K562 (cell line): ENCODE data around the gene CCNL2. TPM values are rescaled to one million over a fixed set of nuclear protein-coding genes. Genes with fewer than 3 reads are reported as not detected.
A peak's percentile ranks its signal among the peaks of the same experiment; 100 is the strongest.

Experiments used
- CBFB ChIP-seq: sonication (generic); formaldehyde crosslinking; IDR thresholded peaks from 2 replicates; pipeline ENCODE4 v1.4.0; 2020; ENCODE audit warnings: mild to moderate bottlenecking, missing genetic modification reagents
- ETV6 ChIP-seq, 3 experiments: fragments of 150-350 bp in 1 of 3; sonication (generic) in 1 of 3; formaldehyde crosslinking in 1 of 3; IDR thresholded peaks; 2 replicates each; pipeline versions ENCODE4 v1.6.1 to v1.8.0; 2014 to 2022; ENCODE audit warnings: borderline replicate concordance in 2 of 3, low read depth in 2 of 3, antibody characterized with exemption in 1 of 3, low read length in 1 of 3, mild to moderate bottlenecking in 1 of 3, missing genetic modification reagents in 1 of 3
- FOXA3 ChIP-seq, 2 experiments: fragments of 450-650 bp in 1 of 2; sonication (generic) in 1 of 2; formaldehyde crosslinking; IDR thresholded peaks in 1 of 2; conservative IDR thresholded peaks in 1 of 2; 2 replicates each; pipeline versions ENCODE4 v1.4.0 to v1.8.0; 2020 to 2022; ENCODE audit warnings: mild to moderate bottlenecking in 2 of 2, missing genetic modification reagents in 1 of 2
- KLF6 ChIP-seq: fragments of 250-450 bp; sonication (Bioruptor Pico); IDR thresholded peaks from 2 replicates; pipeline ENCODE4 v1.4.0; 2020; ENCODE audit warnings: mild to moderate bottlenecking, moderate library complexity, borderline replicate concordance
- MGA ChIP-seq: fragments of 450-650 bp; IDR thresholded peaks from 2 replicates; pipeline ENCODE4 v1.6.1; 2016; ENCODE audit warnings: mild to moderate bottlenecking, moderate library complexity
- POLR2G ChIP-seq: fragments of 200-400 bp; formaldehyde crosslinking; IDR thresholded peaks from 2 replicates; pipeline ENCODE4 v1.6.1; 2017; ENCODE audit warnings: low read depth, mild to moderate bottlenecking, antibody characterized with exemption, low read length, moderate library complexity
- RBBP5 ChIP-seq: fragments of 200-600 bp; sonication (generic); IDR thresholded peaks from 2 replicates; pipeline ENCODE4 v1.6.1; 2012; ENCODE audit warnings: borderline replicate concordance, mild to moderate bottlenecking, low read length, control low read depth, inconsistent platforms; ENCODE audit not compliant: insufficient read depth, poor library complexity, severe bottlenecking
- RHOXF2B ChIP-seq: fragments of 250-450 bp; sonication (Bioruptor Pico); conservative IDR thresholded peaks from 2 replicates; pipeline ENCODE4 v1.5.1; 2021
- SUPT5H ChIP-seq: fragments of 450-650 bp; IDR thresholded peaks from 2 replicates; pipeline ENCODE4 v1.6.1; 2016
- ZNF277 ChIP-seq: fragments of 250-450 bp; sonication (Bioruptor Pico); IDR thresholded peaks from 2 replicates; pipeline ENCODE4 v1.8.0; 2022; ENCODE audit warnings: inconsistent platforms, mild to moderate bottlenecking, moderate library complexity, borderline replicate concordance
- polyA plus RNA-seq, 8 experiments: library from polyadenylated mRNA; depleted of rRNA in 4 of 8; stranded (reverse) in 5 of 8; unstranded in 3 of 8; fragments of >200 nt; fragmentation: Nextera tagmentation in 2 of 8; fragmentation: Illumina TruSeq in 1 of 8; extraction: Ambion mirVana in 2 of 8; extraction: Trizol in 1 of 8; gene quantifications; 2 replicates each; pipeline versions ENCODE4 v1.2.1 to v1.2.3, GENCODE V29; 2011 to 2014; ENCODE audit warnings: inconsistent platforms in 1 of 8, missing spikeins in 1 of 8
- total RNA-seq, 7 experiments: library from RNA; depleted of rRNA in 6 of 7; stranded (reverse); fragments of >200 nt in 6 of 7; fragmentation: Illumina TruSeq in 2 of 7; extraction: Trizol in 2 of 7; gene quantifications; 2 replicates each; pipeline versions ENCODE4 v1.2.1 to v1.2.3, GENCODE V29; 2011 to 2021; ENCODE audit warnings: low replicate concordance in 1 of 7

CCNL2 gene
- total and polyA plus RNA-seq, 9 of the 15 experiments (the other 6 are each of a cell fraction or from before 2014, with no cell fraction given), result 2.8 to 287 (median 94.5) TPM

DNA sequence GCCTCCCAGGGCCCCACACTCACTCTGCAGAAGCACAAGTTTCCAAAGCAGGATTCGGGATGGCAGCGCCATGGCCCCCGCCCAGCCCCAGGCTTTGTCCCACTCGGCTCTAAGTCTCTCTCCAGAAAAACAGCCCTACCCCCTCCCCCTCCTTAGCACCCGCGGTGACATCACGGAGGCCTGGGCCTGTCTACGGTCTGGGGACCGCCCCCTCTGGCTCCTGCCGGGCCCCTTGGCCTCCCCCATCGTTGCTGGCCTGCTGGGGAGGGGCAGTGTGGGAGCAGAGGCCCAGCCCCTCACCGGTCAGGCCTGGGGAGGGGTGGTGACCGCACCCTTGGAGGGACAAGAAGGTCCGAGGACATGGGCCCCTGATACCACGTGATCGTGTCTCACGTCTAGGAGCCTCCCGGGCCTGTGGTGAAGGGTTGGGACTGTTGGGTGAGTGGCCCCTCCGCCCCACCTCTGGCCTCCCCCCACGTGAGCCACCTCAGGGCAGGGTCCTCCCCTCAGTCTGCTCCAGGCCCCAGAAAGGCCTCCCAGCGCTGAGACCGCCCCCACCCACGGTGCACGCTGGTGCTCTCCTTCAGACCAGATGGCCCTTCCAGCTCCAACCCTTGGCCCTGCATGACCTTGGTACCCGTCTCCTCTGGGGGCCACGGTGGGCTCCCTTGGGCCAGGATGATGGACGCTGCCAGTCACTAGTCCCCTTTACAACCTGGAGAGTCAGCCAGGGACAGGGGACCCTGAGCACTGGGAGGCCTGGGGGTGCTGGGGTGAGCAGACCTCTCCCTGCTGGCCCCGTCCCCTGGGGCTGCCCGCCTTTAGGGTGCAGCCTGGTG, 40.5 kb downstream of the CCNL2 start, which contains the start of gene MXRA8 (continued):
- TF ChIP-seq RBBP5 (no peak), KLF6 (CRISPR knock-in tag) (peak; percentile 70; the same call in 1 of the 2 replicates), POLR2G (peak; percentile 79), RHOXF2B (no peak), ZNF277 (CRISPR knock-in tag) (no peak), MGA (peak; percentile 78), CBFB (CRISPR knock-in tag) (peak; percentile 91), FOXA3 (CRISPR knock-in tag; conservative IDR thresholded peaks at IDR 0.05 in 1 of 2, IDR thresholded peaks at IDR 0.05 in 1 of 2) (peak in 1 of 2 experiments; percentile 47; a peak in 1 of 4 replicates), ETV6 (IDR thresholded peaks at IDR 0.05; ENCODE audit: borderline replicate concordance in 1 of 2, low read depth in 2 of 2, low read length in 1 of 2) (no peak), ETV6 (CRISPR knock-in tag; IDR thresholded peaks at IDR 0.05; ENCODE audit: borderline replicate concordance) (no peak), SUPT5H (peak; percentile 42; the same call in 1 of the 2 replicates)
